Mesenchymal stem cell (in vitro differentiated cells and primary cell): ENCODE data around the gene NR2C2.

Experiments used
- DNase-seq: peaks from one replicate; pipeline ENCODE4 v3.0.0-alpha.2; 2013
- H2AFZ ChIP-seq: one replicate; pipeline ENCODE4 v1.6.1; 2013; ENCODE audit warnings: low read depth, mild to moderate bottlenecking, control low read depth, inconsistent platforms, low read length, moderate library complexity
- H2AK5ac ChIP-seq: 2 replicates; pipeline ENCODE4 v1.6.1; 2013; ENCODE audit warnings: low read length, moderate library complexity, mild to moderate bottlenecking, inconsistent platforms; ENCODE audit not compliant: severe bottlenecking
- H2BK120ac ChIP-seq: one replicate; pipeline ENCODE4 v1.6.1; 2013; ENCODE audit warnings: low read depth, mild to moderate bottlenecking, inconsistent platforms, low read length, moderate library complexity
- H2BK12ac ChIP-seq, 2 experiments: one replicate each; pipeline ENCODE4 v1.6.1; 2013; ENCODE audit warnings: inconsistent platforms in 2 of 2, low read length in 2 of 2, mild to moderate bottlenecking in 2 of 2, moderate library complexity in 2 of 2, control low read depth in 1 of 2
- H2BK15ac ChIP-seq: one replicate; pipeline ENCODE4 v1.6.1; 2013; ENCODE audit warnings: mild to moderate bottlenecking, low read depth, inconsistent platforms; ENCODE audit not compliant: poor library complexity, severe bottlenecking
- H2BK5ac ChIP-seq: 2 replicates; pipeline ENCODE4 v1.6.1; 2013; ENCODE audit warnings: low read depth, mild to moderate bottlenecking, low read length, control low read depth, inconsistent platforms; ENCODE audit not compliant: poor library complexity, severe bottlenecking
- H3K14ac ChIP-seq, 2 experiments: one replicate each; pipeline ENCODE4 v1.6.1; 2013; ENCODE audit warnings: inconsistent platforms in 2 of 2, low read length in 2 of 2, control low read depth in 1 of 2, mild to moderate bottlenecking in 1 of 2, moderate library complexity in 1 of 2
- H3K18ac ChIP-seq, 2 experiments: one replicate each; pipeline ENCODE4 v1.6.1; 2013; ENCODE audit warnings: inconsistent platforms in 2 of 2, low read length in 2 of 2, control low read depth in 1 of 2, low read depth in 1 of 2, mild to moderate bottlenecking in 1 of 2
- H3K23ac ChIP-seq, 2 experiments: one replicate each; pipeline ENCODE4 v1.6.1; 2013; ENCODE audit warnings: inconsistent platforms in 2 of 2, low read length in 2 of 2, mild to moderate bottlenecking in 2 of 2, moderate library complexity in 2 of 2, control low read depth in 1 of 2
- H3K27ac ChIP-seq: 2 replicates; pipeline ENCODE4 v1.5.1; 2013; ENCODE audit warnings: mild to moderate bottlenecking, moderate library complexity, low read length, control low read depth, inconsistent platforms; ENCODE audit not compliant: poor library complexity, severe bottlenecking
- H3K27me3 ChIP-seq, 2 experiments: 2 replicates each; pipeline versions ENCODE4 v1.6.1 to v1.7.0; 2013; ENCODE audit warnings: low read length in 2 of 2, mild to moderate bottlenecking in 2 of 2, moderate library complexity in 2 of 2, control low read depth in 1 of 2, inconsistent platforms in 1 of 2; ENCODE audit not compliant: control insufficient read depth in 1 of 2, insufficient read depth in 1 of 2
- H3K36me3 ChIP-seq, 2 experiments: 2 replicates each; pipeline versions ENCODE4 v1.6.1 to v1.7.0; 2013; ENCODE audit warnings: low read length in 2 of 2, control low read depth in 1 of 2, inconsistent platforms in 1 of 2, low read depth in 1 of 2, mild to moderate bottlenecking in 1 of 2; ENCODE audit not compliant: insufficient read depth in 2 of 2, control insufficient read depth in 1 of 2
- H3K4ac ChIP-seq, 2 experiments: one replicate each; pipeline ENCODE4 v1.6.1; 2013; ENCODE audit warnings: inconsistent platforms in 2 of 2, low read length in 2 of 2, mild to moderate bottlenecking in 2 of 2, moderate library complexity in 2 of 2, control low read depth in 1 of 2, low read depth in 1 of 2
- H3K4me1 ChIP-seq: 2 replicates; pipeline ENCODE4 v1.6.1; 2013; ENCODE audit warnings: low read depth, low read length, control low read depth; ENCODE audit not compliant: control insufficient read depth, insufficient read depth
- H3K4me2 ChIP-seq: 2 replicates; pipeline ENCODE4 v1.6.1; 2013; ENCODE audit warnings: low read length, mild to moderate bottlenecking, inconsistent platforms; ENCODE audit not compliant: poor library complexity, severe bottlenecking
- H3K4me3 ChIP-seq, 2 experiments: 2 replicates each; pipeline versions ENCODE4 v1.5.1 to v1.7.0; 2013; ENCODE audit warnings: low read length in 2 of 2, mild to moderate bottlenecking in 2 of 2, control low read depth in 1 of 2, low read depth in 1 of 2; ENCODE audit not compliant: insufficient read depth in 1 of 2
- H3K79me1 ChIP-seq: replicated peaks from 2 replicates; pipeline ENCODE4 v1.6.1; 2013; ENCODE audit warnings: mild to moderate bottlenecking, control low read depth, low read length, inconsistent platforms; ENCODE audit not compliant: poor library complexity, severe bottlenecking
- H3K9ac ChIP-seq: 2 replicates; pipeline ENCODE4 v1.7.0; 2013; ENCODE audit warnings: mild to moderate bottlenecking, low read length, moderate library complexity
- H3K9me3 ChIP-seq: 2 replicates; pipeline ENCODE4 v1.7.0; 2013; ENCODE audit warnings: mild to moderate bottlenecking, low read length; ENCODE audit not compliant: control insufficient read depth
- H4K8ac ChIP-seq: one replicate; pipeline ENCODE4 v1.6.1; 2013; ENCODE audit warnings: inconsistent platforms, mild to moderate bottlenecking, low read length, moderate library complexity
- H4K91ac ChIP-seq: one replicate; pipeline ENCODE4 v1.6.1; 2013; ENCODE audit warnings: mild to moderate bottlenecking, low read length, inconsistent platforms
- WGBS: methylation state at CpG from one replicate; pipeline ENCODE4 v1.1.7; 2013; ENCODE audit warnings: mixed read lengths; 5-methylcytosine and 5-hydroxymethylcytosine counted together

Gene NR2C2

GRCh38 chr3:14946739-14947099 lies 664 bp upstream of the NR2C2 start:
- Histone ChIP-seq H2AFZ (peak overlapping the region; percentile 88), H3K23ac (peak overlapping the region in 1 of 2 experiments; percentile 47), H3K4me1 (peaks cover 4% of the 10 kb centered on the region), H3K14ac (no peak overlapping the region), H3K27me3 (no peaks in the 10 kb centered on the region), H3K9ac (peak overlapping the region; percentile 97), H2BK15ac (no peak overlapping the region), H3K79me1 (peaks cover 11% of the 10 kb centered on the region), H2BK12ac (no peak overlapping the region), H2BK120ac (no peak overlapping the region), H2BK5ac (peak overlapping the region; percentile 54), H3K4me3 (peak overlapping the region; percentile 94 to 96), H4K91ac (no peak overlapping the region), H3K18ac (peak overlapping the region; percentile 90 to 99), H3K9me3 (no peaks in the 10 kb centered on the region), H3K4me2 (peak overlapping the region; percentile 75), H2AK5ac (no peak overlapping the region), H3K36me3 (peaks cover 7 to 37% of the 10 kb centered on the region in 2 experiments), H4K8ac (no peak overlapping the region), H3K27ac (peak overlapping the region; percentile 92), H3K4ac (peak overlapping the region; percentile 1 to 98)
- DNase-seq: no peak
- under 1% methylated on average over 8 of the region's 8 CpGs for WGBS

GRCh38 chr3:14947886-14948608 lies 664 bp downstream of the NR2C2 start:
- H4K91ac ChIP-seq: peak overlapping the region; percentile 77
- H2AK5ac ChIP-seq: no peak overlapping the region
- H3K4me2 ChIP-seq: peak overlapping the region; percentile 38
- H3K14ac ChIP-seq: peak overlapping the region in 1 of 2 experiments; percentile 49
- H3K36me3 ChIP-seq: peaks cover 3 to 27% of the 10 kb centered on the region in 2 experiments
- H2BK15ac ChIP-seq: peak overlapping the region; percentile 97
- H4K8ac ChIP-seq: peak overlapping the region; percentile 91
- H3K23ac ChIP-seq: peak overlapping the region in 1 of 2 experiments; percentile 40
- no peaks in the 10 kb centered on the region for H3K9me3 ChIP-seq
- peaks cover 7% of the 10 kb centered on the region for H3K79me1 ChIP-seq
- peak overlapping the region; percentile 99 for H3K27ac ChIP-seq
- H3K9ac ChIP-seq: peak overlapping the region; percentile 97
- no peaks in the 10 kb centered on the region for H3K27me3 ChIP-seq
- no peak overlapping the region for H2BK12ac ChIP-seq
- peaks cover 4% of the 10 kb centered on the region for H3K4me1 ChIP-seq
- H2BK5ac ChIP-seq: peak overlapping the region; percentile 99
- peak overlapping the region; percentile 92 to 94 for H3K18ac ChIP-seq
- peak overlapping the region; percentile 51 for H2AFZ ChIP-seq
- peak overlapping the region; percentile 82 to 91 for H3K4ac ChIP-seq
- DNase-seq: peak; percentile 97
- H3K4me3 ChIP-seq: peak overlapping the region; percentile 94 to 96
- peak overlapping the region; percentile 98 for H2BK120ac ChIP-seq
- 1% methylated on average over 46 of the region's 79 CpGs for WGBS

- H3K27ac ChIP-seq: peak overlapping the region; percentile 62
- H2AK5ac ChIP-seq: peak overlapping the region; percentile 87
- H3K18ac ChIP-seq: no peak overlapping the region
- H3K79me1 ChIP-seq: peaks cover 5% of the 10 kb centered on the region
- H2AFZ ChIP-seq: no peak overlapping the region
- peak overlapping the region; percentile 19 for H2BK120ac ChIP-seq
- H4K91ac ChIP-seq: no peak overlapping the region
- H2BK15ac ChIP-seq: no peak overlapping the region
- H3K23ac ChIP-seq: no peak overlapping the region
- 2% methylated on average over 25 of the region's 26 CpGs for WGBS
- no peak overlapping the region for H2BK12ac ChIP-seq
- H3K9ac ChIP-seq: peak overlapping the region; percentile 96
- H3K9me3 ChIP-seq: no peaks in the 10 kb centered on the region
- peak overlapping the region; percentile 45 to 96 for H3K4me3 ChIP-seq
- peak overlapping the region; percentile 68 for H3K4me2 ChIP-seq
- H3K27me3 ChIP-seq: no peaks in the 10 kb centered on the region
- no peak overlapping the region for H4K8ac ChIP-seq
- H3K4ac ChIP-seq: peak overlapping the region in 1 of 2 experiments; percentile 91
- no peak for DNase-seq
- H3K4me1 ChIP-seq: peaks cover 2% of the 10 kb centered on the region
- H3K36me3 ChIP-seq: peaks cover 3 to 21% of the 10 kb centered on the region in 2 experiments
- no peak overlapping the region for H2BK5ac ChIP-seq
- H3K14ac ChIP-seq: no peak overlapping the region
These were observed 1.2 kb downstream of the NR2C2 start for GRCh38 chr3:14948609-14949038.

- H2BK15ac ChIP-seq: no peak overlapping the region
- no peak overlapping the region for H4K8ac ChIP-seq
- WGBS: 57% methylated on average over 4 of the region's 5 CpGs
- H3K14ac ChIP-seq: peak overlapping the region in 1 of 2 experiments; percentile 32
- H3K36me3 ChIP-seq: peaks cover 3 to 16% of the 10 kb centered on the region in 2 experiments
- peak overlapping the region; percentile 87 for H2AK5ac ChIP-seq
- H3K79me1 ChIP-seq: peaks cover 5% of the 10 kb centered on the region
- H3K4me1 ChIP-seq: peaks cover 2% of the 10 kb centered on the region
- no peaks in the 10 kb centered on the region for H3K9me3 ChIP-seq
- peak overlapping the region; percentile 68 for H3K4me2 ChIP-seq
- no peak overlapping the region for H2AFZ ChIP-seq
- no peak overlapping the region for H4K91ac ChIP-seq
- peak overlapping the region in 1 of 2 experiments; percentile 25 for H2BK12ac ChIP-seq
- H2BK120ac ChIP-seq: peak overlapping the region; percentile 19
- no peak overlapping the region for H2BK5ac ChIP-seq
- H3K18ac ChIP-seq: peak overlapping the region in 1 of 2 experiments; percentile 40
- H3K23ac ChIP-seq: no peak overlapping the region
- H3K4me3 ChIP-seq: peak overlapping the region in 1 of 2 experiments; percentile 96
- H3K27ac ChIP-seq: peak overlapping the region; percentile 62
- peak overlapping the region in 1 of 2 experiments; percentile 91 for H3K4ac ChIP-seq
- H3K9ac ChIP-seq: peak overlapping the region; percentile 96
- H3K27me3 ChIP-seq: no peaks in the 10 kb centered on the region
- peak; percentile 14 for DNase-seq
These were observed 1.7 kb downstream of the NR2C2 start for GRCh38 chr3:14949126-14949525.
